DOHH2 (cell line): ENCODE results near the gene WWOX.

Experiments used
- EZH2phosphoT487 ChIP-seq: fragments of 200-600 bp; sonication (generic); IDR thresholded peaks from 2 replicates; pipeline ENCODE4 v1.6.1; 2017; ENCODE audit warnings: borderline replicate concordance, mild to moderate bottlenecking, antibody characterized with exemption, low read length, moderate library complexity, mixed read lengths
- TF ChIP-seq, protein P1 (sequence below): fragments of 200-600 bp; sonication (generic); IDR thresholded peaks from one replicate; pipeline ENCODE4 v1.5.1; 2014; ENCODE audit warnings: antibody characterized with exemption, mild to moderate bottlenecking, low read depth, low read length; ENCODE audit not compliant: poor library complexity, severe bottlenecking

DNA sequence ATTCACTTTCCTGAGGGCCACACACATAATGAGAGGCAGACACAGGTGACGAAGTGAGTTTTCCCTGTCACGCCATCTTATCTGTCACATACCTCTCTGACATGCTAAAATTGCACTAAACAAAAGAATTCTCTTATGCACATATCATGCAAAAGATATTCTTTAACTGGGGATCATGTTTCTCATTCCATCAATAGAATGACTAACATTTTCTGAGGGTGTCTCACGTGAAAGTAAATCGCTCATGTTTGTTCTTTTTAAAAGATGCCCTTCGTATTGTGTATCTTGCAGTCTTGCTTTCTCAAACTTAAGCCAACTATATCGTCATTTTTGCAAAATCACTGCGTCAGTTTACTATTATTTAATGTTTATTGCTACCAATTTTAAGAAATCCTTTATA is 306.4 kb downstream of the WWOX start:
- TF ChIP-seq, protein P1, sequence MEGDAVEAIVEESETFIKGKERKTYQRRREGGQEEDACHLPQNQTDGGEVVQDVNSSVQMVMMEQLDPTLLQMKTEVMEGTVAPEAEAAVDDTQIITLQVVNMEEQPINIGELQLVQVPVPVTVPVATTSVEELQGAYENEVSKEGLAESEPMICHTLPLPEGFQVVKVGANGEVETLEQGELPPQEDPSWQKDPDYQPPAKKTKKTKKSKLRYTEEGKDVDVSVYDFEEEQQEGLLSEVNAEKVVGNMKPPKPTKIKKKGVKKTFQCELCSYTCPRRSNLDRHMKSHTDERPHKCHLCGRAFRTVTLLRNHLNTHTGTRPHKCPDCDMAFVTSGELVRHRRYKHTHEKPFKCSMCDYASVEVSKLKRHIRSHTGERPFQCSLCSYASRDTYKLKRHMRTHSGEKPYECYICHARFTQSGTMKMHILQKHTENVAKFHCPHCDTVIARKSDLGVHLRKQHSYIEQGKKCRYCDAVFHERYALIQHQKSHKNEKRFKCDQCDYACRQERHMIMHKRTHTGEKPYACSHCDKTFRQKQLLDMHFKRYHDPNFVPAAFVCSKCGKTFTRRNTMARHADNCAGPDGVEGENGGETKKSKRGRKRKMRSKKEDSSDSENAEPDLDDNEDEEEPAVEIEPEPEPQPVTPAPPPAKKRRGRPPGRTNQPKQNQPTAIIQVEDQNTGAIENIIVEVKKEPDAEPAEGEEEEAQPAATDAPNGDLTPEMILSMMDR = no peak
- no peak for TF ChIP-seq EZH2phosphoT487
